ENCODE measurements around the gene ATF1. TPM values are rescaled to one million over a fixed set of nuclear protein-coding genes. Genes with fewer than 3 reads are reported as not detected.

Gene ATF1
- 10 to 100 TPM; 29.4 to 41.8 (median 34.8) TPM for polyA plus RNA-seq (ENCODE audit: insufficient read length in 10 of 10)
- long read RNA-seq, donor 1, transcript ATF1-201 (7 exons, 2,181 nt), result major isoform, 7 of 7 reads
- long read RNA-seq, donor 1, partial matches to known transcripts, result 0 of 7 reads
- long read RNA-seq, donor 1, other reads (novel, unspliced or antisense), result 0 of 7 reads
- long read RNA-seq, donor 2, partial matches to known transcripts, result 0 of 3 reads
- long read RNA-seq, donor 2, other reads (novel, unspliced or antisense), result 0 of 3 reads
- long read RNA-seq, donor 3, result 0 reads
- long read RNA-seq, donor 4, transcript ATF1-201 (7 exons, 2,181 nt), result major isoform, 6 of 6 reads
- long read RNA-seq, donor 4, partial matches to known transcripts, result 0 of 6 reads
- long read RNA-seq, donor 4, other reads (novel, unspliced or antisense), result 0 of 6 reads
- long read RNA-seq, donor 5, partial matches to known transcripts, result 7 of 10 reads
- long read RNA-seq, donor 5, other reads (novel, unspliced or antisense), result 0 of 10 reads
- long read RNA-seq, donor 6, transcript ATF1-201 (7 exons, 2,181 nt), result major isoform, 5 of 5 reads
- long read RNA-seq, donor 6, partial matches to known transcripts, result 0 of 5 reads
- long read RNA-seq, donor 6, other reads (novel, unspliced or antisense), result 0 of 5 reads
- long read RNA-seq, donor 7, partial matches to known transcripts, result 0 of 2 reads
- long read RNA-seq, donor 7, other reads (novel, unspliced or antisense), result 0 of 2 reads
- long read RNA-seq, donor 8, partial matches to known transcripts, result 0 of 2 reads
- long read RNA-seq, donor 8, other reads (novel, unspliced or antisense), result 0 of 2 reads
- long read RNA-seq, donor 9, result 0 reads

DNA sequence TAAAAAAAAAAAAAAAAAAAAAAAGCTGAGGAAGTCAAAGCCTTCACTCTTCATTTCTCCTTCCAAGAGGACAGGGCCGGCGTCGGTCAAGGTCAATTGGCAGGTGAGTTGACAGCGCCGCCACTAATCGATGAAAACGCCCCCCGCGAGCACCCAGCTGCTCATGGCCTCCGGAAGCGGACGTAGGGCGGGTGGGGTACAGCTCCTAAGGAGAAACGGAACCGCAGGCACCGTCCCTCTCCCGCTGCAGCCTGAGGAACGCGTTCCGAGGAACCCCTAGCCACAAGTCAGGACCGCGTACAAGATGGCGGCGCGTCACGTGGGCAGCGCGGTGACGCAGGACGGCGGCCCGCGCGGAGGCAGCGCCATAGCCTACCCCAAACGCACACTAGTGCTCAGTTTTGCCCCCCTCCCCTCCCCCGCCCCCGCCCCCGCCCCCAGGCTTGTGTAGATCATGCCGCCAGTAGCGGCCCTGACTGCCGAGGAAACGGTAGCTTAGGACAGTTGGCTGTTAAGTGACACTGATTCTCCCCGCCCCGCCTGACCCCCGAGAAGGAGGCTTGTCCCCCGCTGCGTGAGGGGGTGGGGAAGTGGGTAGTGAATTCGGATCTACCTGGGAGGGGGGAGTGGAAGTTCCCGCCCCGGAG is at the start of gene ATF1:
TSS of gene ATF1 (plus strand) at position 463 of the 647 bp plus-strand sequence. CDS start 16,045 bp downstream, outside the sequence.
- DNase-seq, result peak; percentile 92 to 98 (median 95)

DNA sequence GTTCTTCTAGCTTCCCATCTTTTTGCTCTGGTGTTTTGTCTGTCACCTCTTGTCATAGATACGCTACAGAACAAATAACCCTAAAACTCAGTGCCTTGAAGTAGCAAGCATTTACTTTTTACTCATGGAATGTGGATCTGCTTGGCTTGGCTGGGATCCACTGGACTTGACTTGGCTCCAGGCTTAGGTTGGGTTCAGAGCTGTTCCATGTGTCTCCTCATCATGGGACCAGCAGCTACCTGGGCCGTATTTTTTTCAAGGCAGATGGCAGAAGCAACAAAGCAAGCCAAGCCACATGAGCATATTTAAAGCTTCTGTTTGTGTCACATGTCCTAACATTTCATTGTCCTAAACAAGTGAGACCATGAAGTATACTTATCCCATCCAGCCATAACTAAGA is 48.7 kb upstream of the ATF1 start:
- DNase-seq, result peak in 2 of 3 donors; percentile 10 to 30

DNA sequence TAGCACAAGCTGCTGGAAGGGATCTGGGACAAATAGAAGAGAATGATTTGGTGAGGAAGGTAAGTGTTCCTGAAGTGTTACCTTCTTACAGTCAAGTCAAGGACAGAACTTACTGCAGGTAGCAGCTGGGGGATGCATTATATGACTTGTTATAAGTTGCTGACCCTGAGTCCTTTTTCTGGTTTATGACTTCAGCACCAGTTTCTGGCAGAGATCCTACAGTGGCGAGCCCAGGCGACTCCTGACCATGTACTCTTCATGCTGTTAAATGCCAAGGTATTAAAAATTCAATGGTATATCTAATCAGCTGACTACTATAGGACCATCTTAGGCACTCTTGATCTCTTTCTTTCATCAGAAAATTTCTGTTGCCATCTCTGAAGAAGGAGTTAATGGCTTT is 45.1 kb upstream of the ATF1 start:
- no peak for DNase-seq

DNA sequence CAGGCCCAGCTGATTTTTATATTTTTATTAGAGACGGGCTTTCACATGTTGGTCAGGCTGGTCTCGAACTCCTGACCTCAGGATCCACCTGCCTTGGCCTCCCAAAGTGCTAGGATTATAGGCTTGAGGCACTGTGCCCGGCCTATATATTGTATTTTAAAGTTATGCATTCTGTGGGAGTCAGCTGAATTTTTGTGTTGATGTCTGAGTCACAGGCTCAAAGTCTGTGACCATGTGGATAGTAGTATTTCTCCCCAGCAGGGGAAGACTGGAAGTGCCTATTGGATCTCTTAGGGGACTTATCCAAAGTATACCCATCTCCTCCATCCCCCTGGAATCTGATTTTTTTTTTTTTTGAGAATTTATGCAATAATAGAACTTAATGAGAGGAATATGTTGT is 43.8 kb upstream of the ATF1 start:
- DNase-seq, result no peak

DNA sequence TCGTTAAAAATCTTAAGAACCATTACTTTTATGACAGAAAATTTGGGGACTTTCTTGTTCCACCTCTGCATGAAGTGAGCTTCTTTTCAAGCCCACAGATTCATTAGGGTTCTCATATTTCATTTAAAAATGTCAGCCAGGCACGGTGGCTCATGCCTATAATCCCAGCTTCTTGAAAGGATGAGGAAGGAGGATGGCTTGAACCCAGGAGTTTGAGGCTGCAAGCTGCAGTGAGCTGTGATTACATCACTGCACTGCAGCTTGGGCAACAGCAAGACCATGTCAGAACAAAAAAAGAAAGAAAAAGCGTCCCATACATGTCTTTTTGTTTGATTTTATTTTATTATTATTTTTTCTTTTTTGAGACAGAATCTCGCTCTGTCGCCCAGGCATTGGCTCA is 43.4 kb upstream of the ATF1 start:
- no peak for DNase-seq

DNA sequence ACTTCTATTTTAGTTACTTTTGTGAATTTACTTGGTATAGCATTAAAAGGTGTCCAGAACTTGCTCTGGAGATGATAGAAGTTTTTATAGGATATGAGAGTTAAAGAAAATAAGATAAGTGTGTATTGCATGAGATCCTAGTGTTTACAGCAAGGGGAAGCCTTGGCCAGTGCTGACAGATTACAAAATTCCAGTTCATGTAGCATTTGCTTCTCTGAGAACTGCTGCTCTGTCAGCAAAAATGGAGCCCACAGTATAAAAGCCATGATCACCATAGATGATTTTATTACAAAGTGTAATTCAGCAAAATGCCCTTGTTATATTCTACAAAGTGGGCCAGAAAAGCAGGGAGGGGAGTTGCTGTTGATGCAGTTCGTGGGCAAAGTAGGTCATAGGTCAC is 40.0 kb upstream of the ATF1 start:
- DNase-seq, result no peak

DNA sequence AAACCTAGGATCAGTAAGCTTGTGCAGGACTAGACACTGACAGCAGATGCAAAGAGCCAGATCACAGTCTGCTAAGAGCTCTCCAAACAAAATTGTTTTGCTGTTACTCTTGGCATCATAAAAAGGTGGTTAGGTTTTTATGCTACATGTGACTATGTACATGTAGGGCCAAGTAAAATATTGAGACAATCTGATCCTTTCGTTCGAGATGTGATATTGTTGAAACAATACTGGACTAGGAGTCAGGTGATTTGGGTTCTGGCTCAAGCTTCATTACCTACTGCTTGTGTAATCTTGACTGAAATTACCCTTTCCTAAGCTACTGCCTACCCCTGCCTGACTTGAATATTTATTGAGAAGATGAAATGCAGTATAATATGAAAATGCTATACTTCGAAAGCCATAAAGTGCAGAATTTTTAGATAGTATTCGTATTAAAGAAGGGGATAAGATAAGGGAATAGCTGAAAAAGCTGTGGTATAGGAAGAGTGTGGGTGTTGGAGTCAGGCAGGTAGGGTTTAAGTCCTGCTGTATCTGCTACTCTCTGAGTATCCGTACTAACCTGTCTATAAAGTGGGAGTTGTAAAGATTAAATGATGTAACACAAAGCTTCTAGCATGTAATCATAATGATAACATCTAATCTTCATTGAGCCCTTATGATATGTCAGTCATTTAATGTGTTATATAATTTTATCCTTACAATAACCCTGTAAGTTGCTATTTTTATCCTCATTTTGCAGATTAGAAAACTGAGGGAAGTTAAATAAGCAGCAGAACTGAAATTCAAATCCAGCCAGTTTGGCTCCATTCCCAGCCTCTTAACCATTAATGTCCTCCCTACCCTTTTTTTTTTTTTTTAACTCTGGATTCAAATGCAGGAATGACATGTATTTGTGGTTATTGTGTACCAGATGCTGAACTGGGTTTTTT is 38.6 kb upstream of the ATF1 start:
- peak in 1 of 3 donors; percentile 6 for DNase-seq

DNA sequence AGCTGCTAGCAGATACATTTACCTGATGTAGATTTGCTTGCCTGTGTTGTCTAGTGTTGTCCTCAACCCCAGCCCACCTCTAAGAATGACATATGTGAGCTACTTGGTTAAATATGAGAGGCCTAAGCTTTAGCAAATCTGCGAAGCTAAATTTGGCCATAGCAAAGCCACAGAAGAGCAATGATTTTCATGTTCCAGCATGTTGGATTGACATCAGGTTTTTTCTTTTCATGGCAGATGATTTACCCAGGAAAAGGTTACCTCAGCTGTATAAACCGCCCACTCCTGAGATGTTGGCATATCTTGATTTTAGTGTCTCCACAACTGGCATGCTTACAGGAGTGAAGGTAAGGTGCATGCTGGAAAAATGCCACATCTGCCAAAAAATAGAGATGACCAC is 36.4 kb upstream of the ATF1 start:
- no peak for DNase-seq

DNA sequence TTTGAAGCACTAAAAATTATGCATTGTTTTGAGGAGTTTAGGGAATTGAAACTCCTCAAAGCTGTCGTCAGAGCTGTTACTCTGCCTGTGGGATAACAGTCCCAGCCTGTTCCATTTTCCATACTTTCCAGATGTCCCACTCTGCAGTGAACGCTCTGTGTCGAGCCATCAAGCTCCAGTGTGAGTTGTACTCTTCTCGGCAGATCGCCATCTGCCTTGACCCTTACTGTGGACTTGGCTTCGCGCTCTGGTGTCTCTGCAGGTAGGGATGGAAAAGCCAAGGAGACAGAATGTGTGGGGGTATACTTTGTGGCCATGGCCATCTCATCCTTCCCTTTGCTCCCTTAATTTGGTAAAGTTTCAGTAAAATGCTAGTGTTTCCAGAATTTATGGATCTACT is 35.5 kb upstream of the ATF1 start:
- no peak for DNase-seq

DNA sequence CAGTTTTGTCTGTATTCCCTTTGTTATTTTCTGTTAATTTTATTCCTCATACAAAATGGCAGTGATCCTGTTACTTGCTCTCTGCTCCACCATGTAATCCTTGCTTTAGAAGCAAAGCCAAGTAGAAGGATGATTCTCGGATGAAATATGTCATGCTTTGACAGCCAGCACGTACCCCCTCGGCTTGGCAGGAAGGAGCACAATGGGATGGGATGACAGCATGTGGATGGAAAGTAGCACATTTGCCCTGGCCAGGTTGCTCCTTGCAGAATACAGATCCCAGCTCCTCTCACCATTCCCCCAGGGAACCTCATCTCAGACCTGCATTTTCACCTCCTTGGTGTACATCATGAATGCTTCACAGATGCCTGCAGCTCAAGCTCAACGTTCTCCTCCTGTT is 35.1 kb upstream of the ATF1 start:
- DNase-seq, result no peak

DNA sequence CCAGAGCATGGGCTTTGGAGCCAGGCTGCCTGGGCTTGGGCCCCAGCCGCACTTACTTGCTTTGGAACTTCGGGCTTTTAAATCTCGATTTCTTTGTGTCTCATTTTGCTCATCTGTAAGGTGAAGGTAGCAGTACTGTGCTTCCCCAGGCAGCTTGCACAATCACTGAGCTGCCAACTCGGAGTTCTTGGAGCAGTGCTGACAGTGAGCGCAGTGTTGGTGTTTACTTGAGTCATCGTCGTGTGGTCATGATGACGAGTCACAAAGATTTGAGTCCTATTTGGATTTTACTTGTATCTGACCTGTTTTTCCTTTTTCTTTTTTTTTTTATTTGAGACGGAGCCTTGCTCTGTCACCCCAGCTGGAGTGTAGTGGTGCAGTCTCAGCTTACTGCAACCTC is 31.3 kb upstream of the ATF1 start:
- peak in 1 of 3 donors; percentile 29 for DNase-seq

DNA sequence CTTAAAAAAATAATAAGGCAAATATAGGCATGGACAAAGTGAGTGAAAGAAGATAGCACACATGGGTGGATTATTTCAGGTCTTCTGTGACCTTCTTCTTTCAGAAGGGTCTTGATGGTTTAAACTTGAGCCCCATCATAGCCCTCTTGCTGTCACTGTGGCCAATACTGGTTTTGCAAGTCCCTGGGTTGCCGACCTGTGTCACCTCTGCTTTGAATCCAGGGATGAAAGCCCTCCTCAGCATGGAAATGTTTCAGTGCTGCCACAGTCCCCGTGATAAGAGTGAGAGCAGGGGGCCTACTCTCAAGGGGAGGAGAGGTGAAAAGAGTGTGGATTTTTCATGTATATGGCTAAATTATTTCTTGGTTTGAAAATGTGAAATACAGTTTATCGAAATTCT is 30.2 kb upstream of the ATF1 start:
- DNase-seq, result no peak

DNA sequence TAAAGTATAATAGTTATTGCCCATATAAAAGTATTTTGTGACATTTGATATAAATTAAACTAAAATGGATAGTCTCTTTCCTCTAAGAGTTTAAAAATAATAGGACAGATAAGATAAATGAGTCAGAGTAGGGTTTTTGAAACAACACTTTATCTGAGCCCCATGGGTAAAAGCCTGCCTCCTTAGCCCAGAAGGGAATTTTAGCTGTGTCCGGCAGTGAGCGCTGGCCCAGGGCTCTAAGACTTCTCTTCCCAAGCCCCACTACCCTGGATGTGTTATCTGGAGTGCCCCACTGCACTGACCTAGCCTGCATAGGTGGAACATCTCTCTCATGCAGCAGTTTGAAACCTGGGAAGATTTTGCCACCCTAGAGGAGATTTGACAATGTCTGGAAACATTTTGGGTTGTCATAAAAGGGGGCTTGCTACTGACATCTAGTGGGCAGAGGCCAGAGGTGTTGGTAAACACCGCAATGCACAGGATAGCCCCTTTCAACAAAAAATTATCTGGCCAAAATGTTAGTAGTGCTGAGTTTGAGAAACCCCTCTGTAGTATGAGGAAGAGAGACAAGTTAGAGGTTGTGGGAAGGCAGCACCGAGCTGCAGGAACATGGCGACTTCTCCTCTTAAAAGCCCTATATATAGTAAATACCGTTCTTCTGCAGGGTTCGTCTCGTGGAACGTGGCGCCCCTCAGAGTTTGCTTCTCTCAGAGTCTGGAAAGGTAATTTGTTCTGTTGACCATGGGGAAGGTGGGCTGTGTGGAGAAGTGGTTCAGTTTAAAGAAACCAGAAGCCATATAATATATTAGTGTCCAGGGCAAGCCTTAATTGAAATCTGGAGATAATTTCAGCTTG is 29.3 kb upstream of the ATF1 start:
- DNase-seq, result peak; percentile 21 to 70 (median 31)

DNA sequence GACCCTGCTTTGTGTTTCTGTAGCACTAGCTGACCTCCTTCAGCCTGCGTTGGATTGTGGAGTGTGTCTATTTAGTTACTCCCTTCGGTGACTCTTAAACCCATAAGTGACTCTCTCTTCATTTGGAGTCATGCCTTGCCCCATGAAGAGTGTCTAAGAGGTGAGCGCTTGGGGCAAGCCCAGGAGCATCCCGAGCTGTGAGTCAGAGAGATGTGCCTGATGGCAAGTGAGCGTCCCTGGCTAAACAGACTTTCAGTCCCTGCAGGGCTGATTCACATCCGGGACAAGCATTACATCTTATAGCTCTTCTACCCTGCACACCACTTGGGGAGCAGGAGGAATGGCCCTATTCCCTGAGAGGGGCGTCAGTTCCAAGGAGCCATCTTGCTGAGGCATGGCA is 24.3 kb upstream of the ATF1 start:
- DNase-seq, result no peak

DNA sequence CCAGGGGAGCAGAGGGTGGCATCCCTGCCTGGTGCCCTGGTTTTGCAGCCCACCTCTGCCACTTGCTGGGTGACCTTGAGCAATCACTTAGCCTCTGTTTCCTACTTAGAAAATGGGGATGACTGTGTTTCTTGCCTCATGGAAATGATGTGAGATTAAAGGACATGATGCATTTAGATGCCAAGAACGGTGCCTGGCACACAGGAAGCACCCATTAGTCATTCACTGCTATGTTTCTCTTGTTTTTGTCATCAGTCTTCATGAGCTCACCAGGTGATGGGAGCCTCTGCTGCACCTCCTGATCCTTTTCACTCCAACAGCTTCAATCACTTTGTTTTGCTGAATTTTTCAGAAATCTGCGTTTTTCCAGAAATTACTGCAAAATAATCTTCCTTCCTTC is 23.6 kb upstream of the ATF1 start:
- no peak for DNase-seq

DNA sequence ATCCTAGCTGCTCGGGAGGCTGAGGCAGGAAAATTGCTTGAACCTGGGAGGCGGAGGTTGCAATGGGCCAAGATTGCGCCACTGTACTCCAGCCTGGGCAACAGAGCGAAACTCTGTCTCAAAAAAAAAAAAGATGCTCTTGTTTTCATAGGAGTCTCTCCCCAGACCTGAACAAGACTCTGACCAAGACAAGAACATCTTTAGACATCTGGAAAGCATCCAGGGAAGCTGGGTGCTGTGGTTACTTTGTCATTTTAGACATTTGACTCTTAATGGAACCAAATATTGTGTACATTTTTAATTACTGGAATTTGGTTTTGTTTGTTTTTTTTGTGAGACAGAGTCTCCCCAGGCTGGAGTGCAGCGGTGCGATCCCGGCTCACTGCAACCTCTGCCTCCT is 21.1 kb upstream of the ATF1 start:
- DNase-seq, result no peak

DNA sequence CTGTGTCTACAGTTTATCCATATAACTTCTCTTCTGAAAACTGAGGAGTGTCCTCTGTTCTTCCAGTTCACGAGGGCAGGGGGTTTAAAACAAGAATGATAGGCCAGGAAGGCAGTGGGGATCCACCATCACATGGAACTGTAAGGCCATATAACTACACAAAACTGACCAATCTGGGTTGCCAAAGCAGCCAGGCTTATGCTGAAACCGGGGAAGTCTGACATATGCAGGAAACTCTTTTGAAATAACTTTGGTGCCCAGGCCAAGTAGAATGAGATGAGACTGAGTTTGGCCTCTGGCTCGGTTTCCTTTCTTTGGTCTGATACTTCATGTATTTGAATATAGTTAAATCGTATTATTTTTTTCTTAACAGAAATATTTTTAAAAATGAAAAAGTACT is 18.0 kb upstream of the ATF1 start:
- no peak for DNase-seq

DNA sequence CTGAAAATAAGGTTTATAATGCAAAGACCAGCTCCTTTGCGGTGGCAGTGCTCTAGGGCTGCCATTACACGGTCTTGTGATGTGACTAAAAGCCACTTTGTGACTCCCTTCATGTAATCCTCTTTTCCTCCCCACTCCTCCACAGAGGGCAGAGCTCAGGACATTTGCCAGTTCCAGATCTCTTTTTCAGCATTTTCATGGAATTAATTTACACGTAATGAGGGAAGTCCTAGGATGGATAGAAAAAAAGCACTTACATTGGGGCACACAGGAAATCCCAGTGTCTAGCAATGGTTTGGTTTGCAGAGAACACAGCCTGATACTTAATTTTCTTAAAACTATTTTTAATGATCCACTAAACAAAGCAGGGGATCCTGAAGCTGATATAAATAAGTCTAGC is 17.5 kb upstream of the ATF1 start:
- no peak for DNase-seq

DNA sequence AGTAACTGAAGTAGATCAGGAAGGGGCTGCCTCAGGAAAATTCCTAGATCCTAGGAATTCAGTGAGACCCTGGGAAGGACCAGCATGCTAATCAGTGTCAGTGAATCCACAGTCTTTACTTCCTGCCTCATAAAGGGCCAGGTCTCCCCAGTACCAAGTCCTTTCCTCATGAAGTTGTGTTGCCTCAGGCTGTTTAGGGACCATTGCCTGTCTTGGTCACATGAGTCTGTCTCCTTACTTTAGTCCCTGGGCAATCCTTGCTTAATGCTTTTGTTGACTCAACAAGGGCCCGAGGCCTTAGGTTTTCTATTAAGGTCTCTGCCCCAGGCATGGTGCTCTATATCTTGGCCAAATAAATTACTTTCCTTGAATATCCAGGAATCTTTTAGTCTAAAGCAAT is 16.1 kb upstream of the ATF1 start:
- DNase-seq, result no peak

DNA sequence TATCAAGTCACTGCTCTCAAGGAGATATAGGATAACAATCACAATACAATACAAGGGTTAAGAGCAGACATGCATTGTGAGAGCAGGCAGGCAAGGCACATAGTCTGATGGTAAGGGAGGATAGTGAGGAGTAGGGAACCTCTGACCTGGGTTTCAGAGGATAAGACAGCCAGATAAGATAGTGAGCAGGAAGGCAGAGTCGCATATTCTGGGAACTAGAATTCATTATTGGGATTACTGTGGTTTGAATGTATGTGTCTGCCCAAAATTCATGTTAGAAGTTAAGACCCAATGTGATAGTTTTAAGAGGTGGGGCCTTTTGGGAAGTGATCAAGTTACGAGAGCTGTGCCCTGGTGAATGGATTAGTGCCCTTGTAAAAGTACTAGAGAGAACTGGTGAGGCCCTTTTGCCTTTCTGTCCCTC is 14.4 kb upstream of the ATF1 start:
- DNase-seq, result no peak

All from muscle of back (tissue), 13 donors.